Smooth muscle cell (in vitro differentiated cells): ENCODE measurements around the gene BTLA. TPM values are rescaled to one million over a fixed set of nuclear protein-coding genes. Genes with fewer than 3 reads are reported as not detected.

ENCODE experiments used
- DNase-seq: peaks from one replicate; lab custom pipeline; 2025; ENCODE audit not compliant: unreplicated experiment; lab: John Stamatoyannopoulos, UW
- H2AFZ ChIP-seq: fragments of 200-600 bp; sonication (generic); 2 replicates; pipeline ENCODE4 v1.6.0; 2016; ENCODE audit warnings: antibody characterized with exemption, low read depth, mild to moderate bottlenecking
- H3F3A ChIP-seq: fragments of 200-600 bp; sonication (generic); 2 replicates; pipeline ENCODE4 v1.6.0; 2017; ENCODE audit warnings: antibody characterized with exemption, low read depth
- H3K27ac ChIP-seq: fragments of 200-600 bp; sonication (generic); 2 replicates; pipeline ENCODE4 v1.5.1; 2016; ENCODE audit warnings: low read depth, mild to moderate bottlenecking
- H3K27me3 ChIP-seq: fragments of 200-600 bp; sonication (generic); 2 replicates; pipeline ENCODE4 v1.6.1; 2016; ENCODE audit warnings: low read depth, mild to moderate bottlenecking
- H3K36me3 ChIP-seq: fragments of 200-600 bp; sonication (generic); 2 replicates; pipeline ENCODE4 v1.5.1; 2016; ENCODE audit warnings: low read depth
- H3K4me1 ChIP-seq: fragments of 200-600 bp; sonication (generic); 2 replicates; pipeline ENCODE4 v1.5.1; 2016; ENCODE audit warnings: low read depth
- H3K4me2 ChIP-seq: fragments of 200-600 bp; sonication (generic); 2 replicates; pipeline ENCODE4 v1.6.0; 2016; ENCODE audit warnings: mild to moderate bottlenecking
- H3K4me3 ChIP-seq: fragments of 200-600 bp; sonication (generic); 2 replicates; pipeline ENCODE4 v1.5.1; 2016; ENCODE audit warnings: mild to moderate bottlenecking
- H3K79me2 ChIP-seq: fragments of 200-600 bp; sonication (generic); 2 replicates; pipeline ENCODE4 v1.6.0; 2016; ENCODE audit warnings: low read depth, mild to moderate bottlenecking
- H3K9ac ChIP-seq: fragments of 200-600 bp; sonication (generic); 2 replicates; pipeline ENCODE4 v1.6.0; 2016; ENCODE audit warnings: low read depth
- H3K9me3 ChIP-seq: fragments of 200-600 bp; sonication (generic); replicated peaks from 2 replicates; pipeline ENCODE4 v1.5.1; 2016; ENCODE audit warnings: low read depth
- H4K20me1 ChIP-seq: fragments of 200-600 bp; sonication (generic); 2 replicates; pipeline ENCODE4 v1.6.0; 2016; ENCODE audit warnings: low read depth
- WGBS: methylation state at CpG from one replicate; pipeline ENCODE4 v1.1.7; 2016; ENCODE audit warnings: low lambda C conversion rate; 5-methylcytosine and 5-hydroxymethylcytosine counted together
- polyA plus RNA-seq: library from polyadenylated mRNA; unstranded; fragments of >200 nt; fragmentation: Nextera tagmentation; extraction: Ambion mirVana; gene quantifications from 2 replicates; pipeline ENCODE4 v1.2.1, GENCODE V29; 2016
- total RNA-seq: library from RNA; depleted of rRNA; stranded (reverse); fragments of >200 nt; gene quantifications from 2 replicates; pipeline ENCODE4 v1.2.3, GENCODE V29; 2014
- TF ChIP-seq, protein P1 (sequence below): fragments of 200-600 bp; sonication (generic); IDR thresholded peaks from 2 replicates; pipeline ENCODE4 v1.5.1; 2017; ENCODE audit warnings: borderline replicate concordance, mild to moderate bottlenecking, antibody characterized with exemption; ENCODE audit not compliant: insufficient read depth, poor library complexity, severe bottlenecking

BTLA gene
- total and polyA plus RNA-seq, 2 experiments from 2014 or later = not detected

DNA sequence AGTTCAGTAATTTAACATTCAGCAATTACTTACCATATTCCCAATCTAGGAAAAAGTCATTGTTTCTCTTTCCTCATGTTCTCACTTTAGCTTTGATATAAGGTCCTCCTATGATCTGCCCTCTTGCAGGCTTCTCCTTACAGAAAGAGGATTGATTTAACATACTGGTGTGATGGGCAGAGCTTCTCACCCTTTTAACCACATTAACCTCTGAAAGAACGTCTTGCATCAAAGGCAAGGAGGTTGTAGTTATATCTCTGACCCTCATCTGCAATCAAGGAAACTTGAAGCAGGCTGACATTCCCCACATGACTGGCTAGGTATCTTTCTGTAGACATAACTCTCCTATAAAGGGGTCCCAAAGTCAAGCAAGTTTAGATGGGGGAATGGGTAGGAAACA, 39.5 kb downstream of the BTLA start:
- Histone ChIP-seq H2AFZ (no peak overlapping the region), H3K36me3 (no peaks in the 10 kb centered on the region), H3K4me1 (no peaks in the 10 kb centered on the region), H3K9ac (no peak overlapping the region), H3K4me3 (no peak overlapping the region), H3K9me3 (no peaks in the 10 kb centered on the region), H3K4me2 (no peak overlapping the region), H3K79me2 (no peaks in the 10 kb centered on the region), H3K27me3 (no peaks in the 10 kb centered on the region), H3F3A (no peaks in the 10 kb centered on the region), H3K27ac (no peak overlapping the region), H4K20me1 (no peaks in the 10 kb centered on the region)
- DNase-seq = no peak
- TF ChIP-seq, protein P1, sequence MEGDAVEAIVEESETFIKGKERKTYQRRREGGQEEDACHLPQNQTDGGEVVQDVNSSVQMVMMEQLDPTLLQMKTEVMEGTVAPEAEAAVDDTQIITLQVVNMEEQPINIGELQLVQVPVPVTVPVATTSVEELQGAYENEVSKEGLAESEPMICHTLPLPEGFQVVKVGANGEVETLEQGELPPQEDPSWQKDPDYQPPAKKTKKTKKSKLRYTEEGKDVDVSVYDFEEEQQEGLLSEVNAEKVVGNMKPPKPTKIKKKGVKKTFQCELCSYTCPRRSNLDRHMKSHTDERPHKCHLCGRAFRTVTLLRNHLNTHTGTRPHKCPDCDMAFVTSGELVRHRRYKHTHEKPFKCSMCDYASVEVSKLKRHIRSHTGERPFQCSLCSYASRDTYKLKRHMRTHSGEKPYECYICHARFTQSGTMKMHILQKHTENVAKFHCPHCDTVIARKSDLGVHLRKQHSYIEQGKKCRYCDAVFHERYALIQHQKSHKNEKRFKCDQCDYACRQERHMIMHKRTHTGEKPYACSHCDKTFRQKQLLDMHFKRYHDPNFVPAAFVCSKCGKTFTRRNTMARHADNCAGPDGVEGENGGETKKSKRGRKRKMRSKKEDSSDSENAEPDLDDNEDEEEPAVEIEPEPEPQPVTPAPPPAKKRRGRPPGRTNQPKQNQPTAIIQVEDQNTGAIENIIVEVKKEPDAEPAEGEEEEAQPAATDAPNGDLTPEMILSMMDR = no peak
- WGBS = 28% methylated on average over 1 of the region's 1 CpG

DNA sequence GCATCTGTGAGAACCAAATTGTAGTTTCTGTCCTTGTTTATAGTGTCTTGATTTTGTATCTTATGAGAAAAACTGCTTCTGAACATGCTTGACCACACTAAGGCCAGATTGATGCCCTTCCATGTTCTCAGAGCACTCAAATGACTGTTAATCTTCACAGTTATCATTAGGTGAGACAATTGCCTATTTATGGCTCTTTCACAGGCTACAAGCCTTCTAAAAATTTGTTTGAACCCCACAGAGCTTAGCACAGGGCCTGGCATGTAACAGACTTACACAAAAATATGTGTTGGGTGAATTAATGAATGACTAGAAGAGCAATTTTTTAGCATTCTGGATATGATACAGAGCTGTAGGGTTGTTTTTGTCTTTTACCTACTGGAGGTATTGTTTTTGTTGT, 43.1 kb downstream of the BTLA start:
- Histone ChIP-seq H3K27me3 (no peaks in the 10 kb centered on the region), H3K4me3 (no peak overlapping the region), H3K36me3 (no peaks in the 10 kb centered on the region), H3K27ac (no peak overlapping the region), H3K79me2 (no peaks in the 10 kb centered on the region), H3F3A (no peaks in the 10 kb centered on the region), H4K20me1 (no peaks in the 10 kb centered on the region), H3K9ac (no peak overlapping the region), H2AFZ (no peak overlapping the region), H3K4me2 (no peak overlapping the region), H3K9me3 (no peaks in the 10 kb centered on the region), H3K4me1 (no peaks in the 10 kb centered on the region)
- TF ChIP-seq, protein P1 = no peak
- no peak for DNase-seq

DNA sequence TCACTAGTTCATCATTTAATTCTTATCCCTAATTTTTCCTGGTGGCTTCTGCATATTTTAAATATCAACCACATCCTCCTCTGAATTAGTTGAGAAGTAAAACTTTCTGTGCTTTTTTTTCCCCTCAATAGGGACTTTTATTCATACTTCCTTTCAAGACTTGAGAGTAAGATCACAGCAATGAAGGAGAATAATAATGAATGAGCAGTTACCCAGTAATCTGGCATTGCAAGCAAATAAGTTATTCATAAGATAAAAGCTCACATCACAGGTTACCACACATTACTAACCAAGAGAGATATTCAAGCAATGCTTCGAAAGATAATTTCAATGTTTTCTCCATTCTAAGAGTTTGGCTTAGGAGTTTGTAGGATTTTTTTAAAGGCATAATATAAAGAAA, 50.3 kb downstream of the BTLA start:
- 97% methylated on average over 1 of the region's 1 CpG for WGBS
- H3K36me3 ChIP-seq = no peaks in the 10 kb centered on the region
- no peak for DNase-seq
- no peak overlapping the region for H3K27ac ChIP-seq
- no peak overlapping the region for H3K4me2 ChIP-seq
- no peaks in the 10 kb centered on the region for H4K20me1 ChIP-seq
- peaks cover 5% of the 10 kb centered on the region for H3K4me1 ChIP-seq
- no peak overlapping the region for H2AFZ ChIP-seq
- H3K9ac ChIP-seq = no peak overlapping the region
- no peak overlapping the region for H3K4me3 ChIP-seq
- H3K9me3 ChIP-seq = no peaks in the 10 kb centered on the region
- H3K27me3 ChIP-seq = no peaks in the 10 kb centered on the region
- no peaks in the 10 kb centered on the region for H3K79me2 ChIP-seq
- TF ChIP-seq, protein P1 = no peak
- no peaks in the 10 kb centered on the region for H3F3A ChIP-seq

DNA sequence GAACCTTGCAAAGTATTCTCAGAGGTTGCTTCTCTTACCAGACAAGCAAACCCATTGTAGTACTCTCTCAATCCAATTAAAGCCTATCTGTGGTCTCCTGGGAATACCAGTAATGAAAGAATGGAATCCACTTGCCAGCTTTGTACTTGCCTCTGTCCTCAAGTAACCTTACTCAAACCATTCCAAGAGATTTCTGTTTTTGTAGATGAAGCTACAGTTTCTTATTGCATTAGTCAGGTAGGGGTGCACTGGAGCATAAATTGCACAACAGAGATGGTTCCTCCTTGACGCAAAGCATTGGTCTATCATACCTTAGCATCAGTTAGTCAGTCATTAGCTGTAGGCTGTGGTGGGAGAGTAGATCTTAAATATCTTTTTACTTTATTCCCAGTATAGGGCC, 52.9 kb downstream of the BTLA start:
- Histone ChIP-seq H2AFZ (no peak overlapping the region), H3K27ac (no peak overlapping the region), H3K4me3 (no peak overlapping the region), H3K79me2 (no peaks in the 10 kb centered on the region), H3K36me3 (no peaks in the 10 kb centered on the region), H3F3A (no peaks in the 10 kb centered on the region), H3K9ac (no peak overlapping the region), H4K20me1 (no peaks in the 10 kb centered on the region), H3K9me3 (no peaks in the 10 kb centered on the region), H3K27me3 (no peaks in the 10 kb centered on the region), H3K4me1 (peaks cover 5% of the 10 kb centered on the region), H3K4me2 (no peak overlapping the region)
- WGBS = 100% methylated on average over 1 of the region's 1 CpG
- TF ChIP-seq, protein P1 = no peak
- no peak for DNase-seq
